Fibroblast of gingiva (primary cell): Measurements from ENCODE around the gene C6orf136.
"Not testable (repeated sequence)": the region's sequence is repeated elsewhere in the genome, so short reads cannot be mapped to it uniquely, and the experiment has no call there.

Experiments used
- DNase-seq: peaks from one replicate; pipeline ENCODE4 v3.0.0-alpha.2; 2011; ENCODE audit warnings: low read depth

Gene C6orf136

GRCh38 chr6:30657922-30658321 is 11.0 kb downstream of the C6orf136 start:
- DNase-seq: not testable (repeated sequence)

DNA sequence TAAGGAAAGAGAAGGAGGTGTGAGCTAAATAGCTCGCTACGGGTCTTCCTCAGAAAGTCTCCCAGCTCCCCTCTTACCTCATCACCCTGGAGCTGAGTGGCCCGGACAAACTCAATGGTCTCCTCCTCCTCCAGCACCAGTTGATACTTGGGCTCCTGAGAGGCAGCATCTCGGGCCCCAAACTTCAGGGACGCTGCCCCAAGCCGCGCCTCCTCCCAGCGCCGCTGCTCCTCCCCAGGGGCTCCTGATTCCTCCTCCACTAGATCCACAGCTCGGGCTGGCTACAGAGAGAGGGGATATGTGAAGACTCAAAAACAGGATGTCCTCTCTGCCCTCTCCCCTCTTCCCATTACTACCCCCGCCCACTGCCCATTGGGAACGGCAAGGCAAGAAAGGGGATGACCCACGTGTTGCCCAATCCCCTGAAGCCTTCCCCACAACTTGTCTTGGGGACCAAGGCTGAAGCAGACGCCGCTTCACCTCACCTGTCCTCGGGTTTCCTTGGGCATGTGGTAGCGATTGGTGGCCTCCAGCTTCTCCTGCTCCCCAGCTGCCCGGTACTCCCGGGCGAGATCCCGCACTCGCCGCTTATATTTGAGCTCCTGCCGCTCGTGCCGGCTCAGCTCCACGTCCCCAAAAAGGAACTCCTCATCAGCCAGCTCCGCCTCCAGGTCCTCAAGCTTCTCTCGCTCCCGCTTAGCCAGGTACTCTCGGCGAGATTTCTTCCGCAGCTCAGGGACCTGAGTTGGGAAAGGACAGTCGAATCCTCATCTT is 18.2 kb downstream of the C6orf136 start:
- no peak for DNase-seq

DNA sequence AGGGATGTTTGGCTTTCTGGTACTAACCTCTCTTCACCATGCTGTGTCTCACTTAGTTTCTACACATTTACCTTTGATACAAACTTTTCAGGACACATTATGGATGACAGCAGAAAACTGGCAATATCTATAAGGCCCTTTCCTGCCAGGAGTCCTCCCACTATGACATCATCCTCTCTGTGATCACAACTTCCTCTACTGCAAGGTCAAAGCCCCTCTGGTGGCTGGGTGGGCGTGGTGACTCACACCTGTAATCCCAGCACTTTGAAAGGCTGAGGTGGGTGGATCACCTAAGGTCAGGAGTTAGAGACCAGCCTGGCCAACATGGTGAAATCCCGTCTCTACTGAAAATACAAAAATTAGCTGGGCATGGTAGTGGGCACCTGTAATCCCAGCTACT is 19.4 kb downstream of the C6orf136 start:
- not testable (repeated sequence) for DNase-seq

- no peak for DNase-seq
Measured at GRCh38 chr6:30670760-30671527, 24.0 kb downstream of the C6orf136 start.

DNA sequence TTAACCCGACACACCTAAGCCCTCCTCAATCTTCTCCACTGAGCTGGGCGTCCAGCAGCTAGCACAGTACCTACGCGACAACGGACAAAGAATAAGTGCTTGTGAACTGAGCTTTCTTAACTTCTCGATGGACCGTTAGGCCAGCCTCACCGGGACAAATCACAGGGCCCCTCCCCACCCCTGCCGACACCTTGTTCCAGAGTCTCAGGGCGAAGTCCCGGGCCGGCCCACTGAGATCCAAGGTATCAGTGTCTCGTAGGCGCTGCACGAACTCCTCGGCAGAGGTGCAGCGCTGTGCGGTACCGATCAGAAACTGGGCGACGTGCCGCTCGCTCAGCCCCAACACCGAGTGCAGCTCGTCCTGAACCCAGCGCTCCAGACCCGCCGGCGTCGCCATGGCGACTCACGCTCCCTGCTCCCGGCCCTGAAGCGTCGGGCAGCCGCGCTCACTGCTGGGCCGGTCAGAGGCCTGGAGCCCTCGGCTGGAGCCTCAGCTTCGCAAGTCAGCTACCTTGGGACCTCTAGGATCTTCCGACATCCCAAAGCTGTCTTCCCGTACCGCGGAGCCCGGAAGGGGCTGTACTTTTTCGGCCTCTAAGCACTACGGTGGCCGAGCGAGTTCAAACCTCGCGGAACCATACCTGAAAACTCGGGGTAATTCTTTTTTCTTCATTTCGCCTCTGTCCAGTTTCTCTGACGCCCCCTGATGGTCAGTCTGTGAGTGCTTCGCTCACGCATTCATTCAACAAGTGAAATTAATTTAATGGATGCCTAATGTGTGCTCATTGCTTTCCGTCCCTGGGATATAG is 25.7 kb downstream of the C6orf136 start, which contains the start of gene DHX16:
Gene DHX16, minus strand, starts transcription at position 562 of the 809 bp plus-strand sequence. Its CDS starts 165 bp downstream, at position 397.
- peak; percentile 98 for DNase-seq

GRCh38 chr6:30676660-30677285 is 29.8 kb downstream of the C6orf136 start:
- DNase-seq: no peak

GRCh38 chr6:30678964-30679726 is 32.2 kb downstream of the C6orf136 start:
- DNase-seq: peak; percentile 66

DNA sequence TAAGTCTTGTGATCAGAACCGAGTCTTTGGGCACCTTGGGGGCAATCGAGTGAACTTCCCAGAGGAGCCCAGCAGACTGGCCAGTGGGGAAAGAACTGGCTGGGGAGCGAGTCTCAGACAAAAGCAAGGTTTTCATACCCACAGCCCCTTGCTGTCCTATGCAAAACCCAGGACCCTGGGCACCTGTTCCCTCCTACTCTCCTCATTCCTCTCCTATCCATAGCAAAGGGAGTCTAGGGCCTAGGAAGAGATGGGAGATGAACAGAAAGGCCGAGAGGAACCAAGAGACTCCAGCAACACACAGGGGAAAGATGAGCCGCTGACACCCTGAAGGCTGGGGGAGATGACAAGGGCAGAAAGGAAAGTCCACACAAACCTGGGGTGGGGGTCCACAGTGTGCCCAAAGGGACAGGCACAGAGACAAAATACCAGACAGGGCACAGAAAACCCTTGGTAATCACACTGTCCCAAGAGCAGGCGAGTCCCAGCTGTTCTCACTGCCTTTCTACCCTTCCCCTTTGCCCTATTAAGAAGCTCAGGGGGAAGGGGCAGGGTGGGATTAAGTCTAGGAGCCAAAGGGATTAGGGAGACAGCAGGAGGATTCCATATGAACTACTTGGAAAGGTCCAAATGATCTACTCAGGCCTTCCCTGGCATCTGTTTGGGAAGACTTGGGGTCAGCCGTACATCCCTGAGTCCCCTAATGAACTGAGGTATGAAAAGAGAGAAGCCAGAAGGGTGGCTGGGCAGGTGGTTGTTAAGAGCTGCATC is 33.0 kb downstream of the C6orf136 start:
- DNase-seq: no peak

GRCh38 chr6:30681766-30682142 is 34.8 kb downstream of the C6orf136 start:
- DNase-seq: no peak

- peak; percentile 82 for DNase-seq
Measured at GRCh38 chr6:30682143-30683117, 35.5 kb downstream of the C6orf136 start.

GRCh38 chr6:30683183-30683979 is 36.4 kb downstream of the C6orf136 start:
- no peak for DNase-seq

- no peak for DNase-seq
Measured at GRCh38 chr6:30683980-30684338, 37.0 kb downstream of the C6orf136 start.

DNA sequence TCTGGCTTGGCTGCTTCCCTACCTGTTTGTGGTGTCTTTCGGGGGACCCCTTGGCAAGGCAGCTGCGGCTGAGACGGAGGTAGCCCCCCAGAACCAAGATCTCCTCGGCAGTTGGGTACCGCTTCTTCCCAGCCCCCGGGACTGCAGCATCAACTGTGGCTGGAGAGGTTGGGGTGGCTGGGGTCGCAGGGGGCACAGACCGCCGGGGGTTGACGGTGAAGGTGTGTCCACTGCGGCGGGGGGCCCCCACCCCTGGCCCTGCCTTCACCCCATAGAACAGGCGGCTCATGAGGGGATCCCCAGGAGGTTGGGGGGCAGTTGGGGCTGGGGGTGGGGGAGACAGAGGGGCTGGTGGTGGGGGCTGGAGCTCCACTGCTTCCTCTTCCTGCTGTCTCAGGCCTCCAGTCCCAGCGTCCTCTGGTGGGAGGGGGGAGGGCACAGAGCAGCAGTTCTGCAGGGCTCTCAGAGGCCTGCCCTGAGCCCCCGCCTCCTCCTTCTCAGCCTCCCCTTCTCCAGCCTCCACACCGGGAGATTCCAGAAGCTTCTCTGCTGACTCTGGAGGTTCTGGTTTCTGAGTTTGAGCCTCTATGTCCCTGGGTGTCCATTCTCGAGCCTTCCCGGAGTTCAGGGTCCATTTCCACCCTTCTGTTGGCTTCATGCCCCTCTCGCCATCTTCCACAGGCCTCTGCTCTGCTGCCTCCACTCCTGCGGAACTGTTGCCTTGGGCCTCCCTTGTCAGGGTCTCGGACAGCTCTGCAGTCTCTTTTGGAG is 37.6 kb downstream of the C6orf136 start:
- DNase-seq: no peak

GRCh38 chr6:30685157-30686008 is 38.5 kb downstream of the C6orf136 start:
- no peak for DNase-seq

DNA sequence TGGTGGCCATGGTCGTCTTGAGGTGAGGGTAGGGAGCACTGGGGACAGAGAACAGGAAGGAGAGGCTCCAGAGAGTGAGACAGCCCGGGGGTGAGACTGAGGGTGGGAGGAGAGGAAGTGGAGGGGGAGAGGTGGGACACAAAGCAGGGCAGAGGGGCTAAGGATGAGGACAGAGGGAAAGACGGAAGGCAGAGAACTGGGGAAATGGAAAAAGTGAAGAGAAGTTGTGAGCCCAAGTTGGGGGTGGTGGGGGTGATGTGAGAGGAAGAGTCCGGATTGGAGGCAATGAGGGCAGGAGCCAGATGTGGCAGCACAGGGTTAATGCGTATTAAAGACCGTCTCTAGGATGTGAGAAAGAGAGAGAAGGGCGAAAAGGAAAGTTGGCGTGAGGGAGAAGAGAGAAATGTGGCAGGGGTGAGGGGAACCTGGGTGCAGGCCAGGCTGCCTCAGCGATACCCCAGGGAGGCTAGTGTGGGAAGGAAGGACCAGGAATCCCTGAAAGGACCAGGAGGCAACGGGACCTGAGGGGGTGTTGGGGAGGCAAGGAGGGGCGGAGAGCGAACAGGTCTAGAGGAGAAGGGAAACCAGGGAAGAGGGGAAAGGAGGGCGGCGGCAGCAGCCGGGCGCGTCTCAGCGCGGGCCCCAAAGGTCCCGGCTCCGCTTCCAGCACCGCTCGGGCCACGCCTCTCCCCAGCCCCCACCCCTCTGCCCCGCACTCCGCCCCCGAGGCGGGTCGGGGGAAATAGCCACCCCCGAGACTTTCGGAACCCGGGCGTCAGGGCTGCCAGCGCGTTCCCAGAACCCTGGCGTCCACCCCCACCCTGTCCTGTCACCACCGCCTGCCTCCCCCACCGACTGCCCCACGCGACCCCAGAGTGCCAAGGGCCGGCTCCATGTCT is 39.3 kb downstream of the C6orf136 start, which contains the start of gene PPP1R18:
Gene PPP1R18, minus strand, starts transcription at position 637 of the 899 bp plus-strand sequence. Its CDS starts 627 bp downstream, at position 10.
- peak; percentile 77 for DNase-seq
